ENCODE data around the gene CALM1. TPM values are rescaled to one million over a fixed set of nuclear protein-coding genes. Genes with fewer than 3 reads are reported as not detected.

CALM1 gene
- total RNA-seq, 1 donor from 2014 or later: 347 TPM

DNA sequence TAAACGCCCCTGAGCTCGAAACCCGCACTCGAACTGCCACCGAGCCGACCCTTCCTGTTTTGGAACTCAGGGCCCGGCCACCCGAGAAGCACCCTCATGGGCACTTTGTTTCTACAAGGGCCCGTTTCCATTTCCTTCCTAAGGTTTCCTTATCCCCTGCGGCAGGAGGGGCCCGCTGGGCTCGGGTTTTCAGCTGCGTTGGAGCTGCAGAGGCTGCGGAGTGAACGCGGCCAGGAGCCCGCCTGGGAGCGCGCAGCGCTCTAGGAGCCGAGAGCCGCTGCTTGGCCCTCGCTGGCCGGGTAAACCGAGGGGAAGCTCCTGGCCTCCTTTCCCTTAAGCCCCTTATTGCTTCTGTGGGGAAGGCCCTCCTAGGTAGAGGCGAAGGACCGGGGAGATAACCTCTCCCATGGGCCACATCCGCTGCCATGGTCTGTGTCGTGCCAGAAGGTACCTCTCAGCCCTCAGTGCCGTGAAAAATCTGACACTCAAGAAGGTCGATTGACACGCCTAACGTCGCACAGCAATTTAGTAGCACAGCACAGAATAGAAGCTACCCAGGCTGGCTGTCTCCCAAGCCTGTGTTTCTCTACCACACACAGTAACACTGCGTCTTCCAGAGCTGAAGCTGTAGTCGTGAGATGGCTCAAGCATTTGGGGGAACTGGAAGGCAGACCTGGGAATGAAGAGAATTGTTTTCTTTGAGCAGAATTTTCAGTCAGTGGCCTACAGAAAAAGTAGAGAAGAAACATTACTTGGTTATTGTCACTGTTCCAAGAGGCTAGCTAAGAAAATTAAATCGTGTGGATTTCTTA, 12.9 kb upstream of the CALM1 start:
- Mint-ChIP-seq H3K27me3 (no peaks in the 10 kb centered on the region), H3K4me1 (ENCODE audit: unreplicated experiment) (peaks cover 9% of the 10 kb centered on the region), H3K36me3 (no peaks in the 10 kb centered on the region), H3K9me3 (no peaks in the 10 kb centered on the region), H3K27ac (no peak overlapping the region), H3K4me3 (no peak overlapping the region)
- peak; percentile 75 for DNase-seq (ENCODE audit: extremely low spot score, unreplicated experiment)
- TF ChIP-seq, protein P1, sequence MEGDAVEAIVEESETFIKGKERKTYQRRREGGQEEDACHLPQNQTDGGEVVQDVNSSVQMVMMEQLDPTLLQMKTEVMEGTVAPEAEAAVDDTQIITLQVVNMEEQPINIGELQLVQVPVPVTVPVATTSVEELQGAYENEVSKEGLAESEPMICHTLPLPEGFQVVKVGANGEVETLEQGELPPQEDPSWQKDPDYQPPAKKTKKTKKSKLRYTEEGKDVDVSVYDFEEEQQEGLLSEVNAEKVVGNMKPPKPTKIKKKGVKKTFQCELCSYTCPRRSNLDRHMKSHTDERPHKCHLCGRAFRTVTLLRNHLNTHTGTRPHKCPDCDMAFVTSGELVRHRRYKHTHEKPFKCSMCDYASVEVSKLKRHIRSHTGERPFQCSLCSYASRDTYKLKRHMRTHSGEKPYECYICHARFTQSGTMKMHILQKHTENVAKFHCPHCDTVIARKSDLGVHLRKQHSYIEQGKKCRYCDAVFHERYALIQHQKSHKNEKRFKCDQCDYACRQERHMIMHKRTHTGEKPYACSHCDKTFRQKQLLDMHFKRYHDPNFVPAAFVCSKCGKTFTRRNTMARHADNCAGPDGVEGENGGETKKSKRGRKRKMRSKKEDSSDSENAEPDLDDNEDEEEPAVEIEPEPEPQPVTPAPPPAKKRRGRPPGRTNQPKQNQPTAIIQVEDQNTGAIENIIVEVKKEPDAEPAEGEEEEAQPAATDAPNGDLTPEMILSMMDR (conservative IDR thresholded peaks at IDR 0.05): no peak

DNA sequence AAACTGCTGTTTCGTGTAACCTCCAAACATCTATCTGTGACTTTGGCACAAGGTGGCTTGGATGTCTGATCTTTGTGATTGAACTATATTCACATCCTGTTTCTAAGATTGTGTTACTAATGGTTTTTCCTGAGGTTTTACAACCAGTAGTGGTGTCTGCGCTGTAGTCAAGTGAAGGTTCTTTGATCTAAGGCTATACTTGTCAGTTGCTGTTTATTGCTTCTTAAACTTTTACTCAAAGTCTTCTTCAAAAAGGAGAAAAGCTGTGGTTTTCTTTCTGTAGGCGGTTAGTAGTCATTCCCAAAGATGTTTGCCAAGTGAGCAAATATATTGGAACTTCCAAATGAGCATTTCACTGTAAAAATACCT, 12.3 kb upstream of the CALM1 start:
- no peaks in the 10 kb centered on the region for H3K27me3 Mint-ChIP-seq
- TF ChIP-seq, protein P1 (conservative IDR thresholded peaks at IDR 0.05): no peak
- no peak overlapping the region for H3K4me3 Mint-ChIP-seq
- peaks cover 9% of the 10 kb centered on the region for H3K4me1 Mint-ChIP-seq (ENCODE audit: unreplicated experiment)
- no peak overlapping the region for H3K27ac Mint-ChIP-seq
- H3K36me3 Mint-ChIP-seq: no peaks in the 10 kb centered on the region
- no peaks in the 10 kb centered on the region for H3K9me3 Mint-ChIP-seq
- DNase-seq (ENCODE audit: extremely low spot score, unreplicated experiment): no peak

DNA sequence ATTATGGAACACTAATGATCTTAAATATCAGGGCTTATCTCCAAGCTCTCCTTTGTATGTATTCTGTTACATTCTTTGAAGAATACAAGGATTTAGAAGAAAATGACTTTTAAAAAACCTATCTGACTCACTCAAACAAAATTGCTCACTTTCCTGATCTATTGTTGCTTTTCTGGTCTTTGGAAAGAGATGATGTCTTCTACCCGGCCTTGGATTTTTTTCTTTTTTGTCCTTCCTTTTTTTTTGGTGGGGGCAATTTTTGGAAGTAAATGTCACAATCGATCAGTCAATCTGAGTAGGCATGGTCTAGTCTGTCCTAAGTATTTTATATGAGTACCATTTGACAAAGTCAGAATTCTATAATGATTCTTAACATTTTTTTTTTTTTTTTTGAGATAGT, 10.5 kb upstream of the CALM1 start:
- no peaks in the 10 kb centered on the region for H3K36me3 Mint-ChIP-seq
- no peak overlapping the region for H3K4me3 Mint-ChIP-seq
- no peaks in the 10 kb centered on the region for H3K9me3 Mint-ChIP-seq
- H3K4me1 Mint-ChIP-seq (ENCODE audit: unreplicated experiment): peaks cover 9% of the 10 kb centered on the region
- TF ChIP-seq, protein P1 (conservative IDR thresholded peaks at IDR 0.05): no peak
- no peak for DNase-seq (ENCODE audit: extremely low spot score, unreplicated experiment)
- H3K27me3 Mint-ChIP-seq: no peaks in the 10 kb centered on the region
- H3K27ac Mint-ChIP-seq: no peak overlapping the region

DNA sequence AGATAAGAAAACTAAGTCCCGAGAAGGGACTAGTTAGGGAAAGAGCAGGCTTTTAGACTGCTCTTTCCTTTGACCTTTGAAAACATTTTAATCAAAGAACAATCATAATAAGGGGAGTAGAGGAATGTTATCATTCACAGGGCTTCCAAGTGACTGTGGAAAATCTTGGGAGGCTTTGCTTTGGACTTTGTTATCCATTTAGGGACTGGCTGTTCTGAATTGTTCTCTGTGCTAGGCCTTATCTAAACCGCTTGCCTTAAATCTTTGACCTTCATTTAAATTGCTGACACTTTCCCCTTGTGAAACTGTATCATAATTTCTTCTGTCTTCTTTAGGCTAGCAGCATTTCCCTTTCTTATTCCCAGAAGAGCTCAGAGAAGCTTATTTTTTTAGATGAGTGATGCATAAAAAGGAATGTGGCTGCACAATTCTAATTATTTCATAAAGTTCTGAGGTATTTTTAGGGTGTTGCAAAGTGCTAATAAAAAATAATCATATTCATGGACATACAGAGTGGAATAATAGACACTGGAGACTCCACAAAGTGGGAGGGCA, 9.5 kb upstream of the CALM1 start:
- Mint-ChIP-seq H3K27ac (no peak overlapping the region), H3K9me3 (no peaks in the 10 kb centered on the region), H3K4me1 (ENCODE audit: unreplicated experiment) (peaks cover 9% of the 10 kb centered on the region)

DNA sequence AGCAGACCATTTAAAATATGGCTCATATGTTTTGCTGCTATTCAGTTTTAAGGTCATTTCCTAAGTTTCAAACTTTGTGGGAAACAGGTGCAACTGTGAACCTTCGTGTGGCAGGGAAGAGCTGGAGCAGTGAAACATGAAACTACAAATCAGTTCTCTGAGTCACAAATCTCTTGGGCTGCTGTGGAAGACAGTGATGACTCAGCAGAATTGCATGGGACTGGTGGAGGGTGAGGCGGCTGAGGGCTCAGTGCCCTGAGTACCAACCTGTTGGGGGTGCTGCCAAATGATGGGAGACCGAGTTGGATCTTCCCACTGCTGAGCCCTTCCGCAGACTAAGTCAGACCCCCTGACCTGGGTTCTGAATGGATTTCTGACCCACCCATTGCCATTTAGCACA, 8.4 kb upstream of the CALM1 start:
- Mint-ChIP-seq H3K4me1 (ENCODE audit: unreplicated experiment) (peaks cover 9% of the 10 kb centered on the region), H3K4me3 (no peak overlapping the region), H3K36me3 (no peaks in the 10 kb centered on the region), H3K27ac (peak overlapping the region; percentile 50), H3K27me3 (no peaks in the 10 kb centered on the region), H3K9me3 (no peaks in the 10 kb centered on the region)
- DNase-seq (ENCODE audit: extremely low spot score, unreplicated experiment): no peak
- TF ChIP-seq, protein P1 (conservative IDR thresholded peaks at IDR 0.05): no peak

More for the DNA sequence above, 9.5 kb upstream of the CALM1 start:
- DNase-seq (ENCODE audit: extremely low spot score, unreplicated experiment): no peak
- no peaks in the 10 kb centered on the region for H3K36me3 Mint-ChIP-seq
- no peak overlapping the region for H3K4me3 Mint-ChIP-seq
- no peaks in the 10 kb centered on the region for H3K27me3 Mint-ChIP-seq
- TF ChIP-seq, protein P1 (conservative IDR thresholded peaks at IDR 0.05): no peak
